H7 (cell line): Measurements from ENCODE around the gene PPARGC1A. TPM values are rescaled to one million over a fixed set of nuclear protein-coding genes. Genes with fewer than 3 reads are reported as not detected.

Experiments used
- DNase-seq: peaks from one replicate; pipeline ENCODE4 v3.0.0; 2012
- H3K27me3 ChIP-seq: 2 replicates; pipeline ENCODE4 v1.6.0; 2011; ENCODE audit warnings: mild to moderate bottlenecking, low read length; ENCODE audit not compliant: control insufficient read depth, insufficient read depth
- H3K36me3 ChIP-seq: replicated peaks from 2 replicates; pipeline ENCODE4 v1.5.1; 2011; ENCODE audit warnings: low read length; ENCODE audit not compliant: control insufficient read depth, insufficient read depth
- H3K4me3 ChIP-seq: 2 replicates; pipeline ENCODE4 v1.5.1; 2011; ENCODE audit warnings: low read depth, mild to moderate bottlenecking, control low read depth, low read length, moderate library complexity; ENCODE audit not compliant: insufficient read depth
- total RNA-seq: library from RNA; depleted of rRNA; stranded (reverse); fragments of >200 nt; shearing (Covaris generic); gene quantifications from 2 replicates; pipeline ENCODE4 v1.2.3, GENCODE V29; 2014

Gene PPARGC1A
- total RNA-seq, 1 experiment from 2014 or later = 2.0 TPM

DNA sequence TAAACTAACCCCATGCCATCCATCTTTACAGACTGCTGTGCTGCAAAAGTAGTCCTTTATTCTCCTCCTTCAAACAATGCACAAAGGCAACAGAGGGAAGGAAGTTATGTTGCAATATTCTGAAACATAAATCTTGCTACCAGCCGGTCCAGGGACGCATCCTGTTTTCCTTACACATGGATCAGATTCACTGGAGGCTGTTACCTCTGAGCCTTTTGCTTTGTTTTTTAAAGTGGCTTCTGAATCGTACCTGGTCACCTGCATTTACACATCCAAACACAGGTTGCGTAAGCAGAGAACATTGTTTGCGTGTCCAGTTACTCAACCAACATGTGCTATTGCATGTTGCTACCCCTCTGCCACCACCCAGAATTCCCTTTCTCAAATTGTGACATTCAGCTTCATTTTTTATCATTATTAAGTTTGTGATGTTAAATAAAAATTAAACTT lies 8.8 kb downstream of the PPARGC1A start:
- Histone ChIP-seq H3K27me3 (no peaks in the 10 kb centered on the region), H3K4me3 (no peak overlapping the region), H3K36me3 (no peaks in the 10 kb centered on the region)
- no peak for DNase-seq

DNA sequence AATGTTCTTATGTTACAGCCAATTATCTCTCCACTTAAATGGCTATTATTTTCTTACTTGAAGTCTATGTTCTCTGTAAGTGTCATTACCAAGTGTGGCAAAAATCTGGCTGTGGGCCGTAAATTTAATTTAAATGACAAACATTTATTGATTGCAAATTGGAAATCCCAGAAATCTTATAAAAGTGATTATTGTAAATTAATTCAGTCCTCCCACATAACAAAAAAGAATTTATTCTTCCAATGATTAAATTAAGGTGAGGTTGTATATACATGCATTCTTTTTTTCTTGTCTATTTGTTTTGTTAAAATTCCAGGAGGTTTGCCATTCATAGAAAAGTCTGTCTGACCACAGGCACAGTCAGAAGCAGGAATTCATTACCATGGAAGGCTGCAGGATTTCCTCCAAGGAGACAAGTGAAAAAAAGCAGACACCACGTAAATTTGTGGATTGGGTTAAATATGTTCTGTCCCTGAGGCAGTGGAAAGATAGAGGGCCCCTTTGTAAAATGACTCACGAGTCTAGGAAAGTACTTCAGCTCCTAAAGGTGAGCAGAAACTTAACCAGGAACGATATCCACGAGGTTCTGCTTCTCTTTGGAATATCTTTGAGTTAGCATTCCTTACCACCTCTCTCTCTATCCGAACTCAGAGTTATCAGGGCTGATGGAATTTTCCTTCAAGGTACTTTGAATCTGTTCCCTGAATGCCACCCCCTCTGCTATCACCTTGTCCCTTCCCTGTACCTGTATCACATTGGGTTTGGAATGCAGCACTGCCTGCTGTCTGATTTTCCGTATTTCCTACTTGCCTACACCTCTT lies 10.7 kb downstream of the PPARGC1A start:
- H3K27me3 ChIP-seq = no peaks in the 10 kb centered on the region
- no peak overlapping the region for H3K4me3 ChIP-seq
- no peak for DNase-seq
- H3K36me3 ChIP-seq = no peaks in the 10 kb centered on the region

DNA sequence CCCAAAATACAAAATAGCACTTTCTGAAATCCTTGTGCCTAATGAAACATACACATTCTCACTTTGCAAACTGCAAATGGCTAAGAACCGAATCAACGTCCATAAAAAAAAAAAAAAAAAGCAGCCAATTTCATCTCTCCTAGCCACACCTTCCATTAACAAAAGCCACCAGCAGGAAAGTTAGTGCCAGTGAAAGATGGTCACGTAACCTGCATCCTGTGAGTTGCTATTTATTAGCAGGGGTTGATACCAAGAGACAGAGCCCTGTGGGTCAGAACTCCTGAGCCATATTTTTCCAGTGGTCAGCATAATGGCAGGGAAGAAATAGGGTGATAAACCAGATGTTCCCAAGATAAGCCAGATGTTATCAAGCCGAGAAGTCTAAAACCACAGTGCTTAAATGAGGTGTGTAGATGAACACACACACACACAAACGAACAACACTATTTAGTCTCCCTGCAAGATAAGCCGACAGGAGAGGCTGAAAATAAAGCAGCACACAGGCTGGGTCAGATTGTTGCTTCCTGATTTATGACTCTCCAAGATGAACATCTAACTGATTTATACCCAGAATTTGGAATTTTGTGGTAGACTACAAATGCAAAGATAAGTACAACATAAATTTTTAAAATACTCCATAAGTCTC lies 11.5 kb downstream of the PPARGC1A start:
- DNase-seq = no peak
- Histone ChIP-seq H3K36me3 (no peaks in the 10 kb centered on the region), H3K4me3 (no peak overlapping the region), H3K27me3 (no peaks in the 10 kb centered on the region)

DNA sequence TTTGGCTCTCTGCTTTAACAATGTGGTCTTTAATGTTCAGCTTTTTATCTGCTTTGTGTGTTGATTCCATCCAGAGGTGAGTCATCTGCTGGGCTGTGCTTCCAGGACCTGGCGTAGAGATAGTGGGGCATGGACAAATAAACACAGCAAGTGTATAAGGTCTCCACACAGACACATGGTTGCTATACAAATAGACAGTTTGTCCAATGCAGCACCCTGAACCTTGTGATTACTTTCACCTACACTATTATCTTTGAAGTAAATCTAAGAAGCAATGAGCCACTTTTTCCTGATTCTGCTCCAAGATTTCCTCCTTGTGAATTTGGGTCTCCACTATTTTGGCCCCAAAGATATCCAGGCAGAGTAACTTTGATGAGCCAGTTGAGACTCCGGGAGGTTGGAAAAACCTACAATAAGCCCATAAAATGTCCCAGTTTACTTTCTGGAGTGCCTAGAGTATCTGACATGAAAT lies 12.1 kb downstream of the PPARGC1A start:
- no peaks in the 10 kb centered on the region for H3K27me3 ChIP-seq
- no peaks in the 10 kb centered on the region for H3K36me3 ChIP-seq
- H3K4me3 ChIP-seq = no peak overlapping the region
- DNase-seq = no peak

DNA sequence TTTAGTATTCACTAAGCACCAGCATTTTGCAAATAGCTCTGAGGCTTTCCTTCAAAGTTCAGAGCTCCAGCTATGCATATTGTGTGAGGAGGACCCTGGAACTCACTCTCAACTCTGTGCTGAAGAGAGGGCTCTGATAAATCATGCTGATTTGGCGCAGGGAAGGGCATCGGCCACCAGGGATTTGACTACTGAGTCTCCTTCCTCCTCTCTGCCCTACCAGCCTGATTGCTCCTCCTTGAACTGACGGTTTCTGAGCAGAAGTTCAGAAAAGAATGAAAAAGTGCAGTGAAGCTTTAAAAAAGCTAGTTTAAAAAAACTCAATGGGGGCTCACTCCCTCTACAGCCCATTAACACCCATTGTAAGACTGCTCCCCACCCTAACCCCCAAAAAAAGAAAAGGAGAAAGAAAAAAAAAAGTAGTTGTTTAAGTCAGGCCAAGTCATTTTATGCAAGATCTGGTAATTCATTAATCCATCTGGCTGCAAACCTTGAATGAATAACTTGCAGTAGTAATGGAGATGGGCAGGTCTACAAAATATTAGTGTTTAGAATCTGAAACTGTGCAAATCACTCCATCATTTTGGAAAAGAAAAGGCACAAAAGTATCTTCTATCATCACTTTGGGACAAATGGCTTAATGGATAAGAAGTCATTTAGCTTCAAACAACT lies 13.3 kb downstream of the PPARGC1A start:
- H3K27me3 ChIP-seq = no peaks in the 10 kb centered on the region
- no peak for DNase-seq
- no peaks in the 10 kb centered on the region for H3K36me3 ChIP-seq
- H3K4me3 ChIP-seq = no peak overlapping the region

DNA sequence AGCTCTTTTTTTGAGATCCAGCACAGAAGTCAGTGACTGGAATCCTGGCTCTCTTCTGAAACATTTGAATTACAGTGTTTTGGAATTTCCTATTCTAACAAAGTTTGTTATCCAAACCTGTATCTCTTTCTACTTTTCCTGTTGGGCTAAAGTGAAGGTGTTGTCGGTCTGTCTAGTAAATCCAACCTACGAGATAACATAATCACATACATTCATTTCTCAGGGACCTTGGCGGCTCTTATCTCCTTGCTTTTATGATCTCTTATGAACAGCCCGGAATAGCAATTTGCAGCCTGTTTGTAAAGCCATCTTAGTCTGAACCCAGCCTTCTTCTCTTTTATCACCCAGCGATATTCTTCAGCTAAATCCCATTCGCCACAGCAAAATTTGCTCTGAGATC lies 14.5 kb downstream of the PPARGC1A start:
- no peak for DNase-seq
- Histone ChIP-seq H3K36me3 (no peaks in the 10 kb centered on the region), H3K4me3 (no peak overlapping the region), H3K27me3 (no peaks in the 10 kb centered on the region)

DNA sequence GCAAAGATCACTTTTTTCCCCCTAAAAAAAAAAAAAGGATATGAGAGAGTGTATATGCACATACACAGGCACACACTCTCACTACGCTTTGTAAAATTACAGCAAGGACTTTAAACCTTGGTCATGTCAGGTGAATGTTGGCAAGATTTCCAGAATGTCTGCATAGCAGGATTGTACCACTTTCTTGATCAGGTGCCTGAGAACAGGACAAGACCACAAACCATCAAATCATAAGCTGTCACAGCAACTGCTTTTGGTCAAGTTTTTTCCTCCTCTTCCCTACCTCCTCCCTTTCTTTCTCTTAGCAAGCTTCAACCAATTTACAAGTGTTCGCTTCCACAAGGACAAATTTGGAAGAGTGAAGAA lies 15.3 kb downstream of the PPARGC1A start:
- H3K27me3 ChIP-seq = no peaks in the 10 kb centered on the region
- no peaks in the 10 kb centered on the region for H3K36me3 ChIP-seq
- H3K4me3 ChIP-seq = no peak overlapping the region
- DNase-seq = no peak

DNA sequence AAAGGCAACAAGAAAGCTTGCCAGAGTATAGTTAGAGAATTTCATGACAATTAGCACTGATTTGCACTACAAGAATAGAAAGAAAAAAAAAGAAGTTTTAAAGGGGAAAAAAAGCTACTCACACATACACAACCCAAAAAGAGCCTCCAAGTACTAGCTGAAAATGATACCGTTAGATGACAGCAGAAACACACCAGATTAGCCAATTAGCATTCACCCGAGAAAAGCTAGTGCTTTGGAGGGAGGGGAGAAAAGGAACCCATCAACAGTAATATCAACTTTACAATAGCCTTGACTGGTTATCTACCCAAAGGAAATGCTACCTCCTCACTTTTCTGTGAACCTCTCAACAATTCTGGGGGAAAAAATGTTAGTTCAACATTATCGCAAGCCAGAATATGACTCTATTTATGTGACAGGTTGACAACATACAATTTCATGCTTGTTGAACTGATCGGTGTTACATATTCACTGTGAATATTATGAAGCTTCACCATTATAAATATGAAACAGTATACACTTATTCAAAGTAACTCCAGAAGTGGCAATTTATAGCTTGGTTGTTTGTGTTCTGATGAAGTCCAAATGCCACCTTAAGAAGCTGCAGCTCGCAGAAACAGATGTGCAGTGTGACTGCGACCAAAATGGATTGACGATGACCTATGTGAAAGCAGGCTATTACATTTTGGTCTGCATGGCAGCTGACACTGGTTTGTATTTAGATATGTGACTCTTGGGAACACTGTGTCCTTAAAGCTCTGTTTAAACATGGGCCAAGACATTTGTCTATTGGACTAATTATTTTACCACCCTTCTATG lies 15.9 kb downstream of the PPARGC1A start:
- Histone ChIP-seq H3K27me3 (no peaks in the 10 kb centered on the region), H3K36me3 (no peaks in the 10 kb centered on the region), H3K4me3 (no peak overlapping the region)
- DNase-seq = no peak

DNA sequence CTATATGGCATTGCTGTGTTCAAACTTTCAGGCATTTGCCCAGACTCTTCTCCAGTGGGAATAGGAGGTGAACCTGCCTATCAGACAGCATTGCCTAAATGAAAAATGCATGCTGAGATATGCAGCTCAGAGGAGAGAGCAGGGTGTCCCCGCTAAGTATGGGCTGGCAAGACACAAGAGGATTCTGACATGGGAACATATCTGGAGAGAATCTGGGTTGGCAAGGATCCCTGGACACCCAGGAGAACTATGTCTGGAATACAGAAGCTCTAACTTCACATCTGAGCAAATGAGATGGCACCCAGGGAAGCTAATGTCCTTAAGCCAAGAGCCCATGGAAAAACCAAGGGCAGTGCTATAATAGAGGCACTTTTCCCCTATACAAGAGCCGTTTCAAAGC lies 18.4 kb downstream of the PPARGC1A start:
- no peak for DNase-seq
- Histone ChIP-seq H3K4me3 (no peak overlapping the region), H3K27me3 (no peaks in the 10 kb centered on the region), H3K36me3 (no peaks in the 10 kb centered on the region)

DNA sequence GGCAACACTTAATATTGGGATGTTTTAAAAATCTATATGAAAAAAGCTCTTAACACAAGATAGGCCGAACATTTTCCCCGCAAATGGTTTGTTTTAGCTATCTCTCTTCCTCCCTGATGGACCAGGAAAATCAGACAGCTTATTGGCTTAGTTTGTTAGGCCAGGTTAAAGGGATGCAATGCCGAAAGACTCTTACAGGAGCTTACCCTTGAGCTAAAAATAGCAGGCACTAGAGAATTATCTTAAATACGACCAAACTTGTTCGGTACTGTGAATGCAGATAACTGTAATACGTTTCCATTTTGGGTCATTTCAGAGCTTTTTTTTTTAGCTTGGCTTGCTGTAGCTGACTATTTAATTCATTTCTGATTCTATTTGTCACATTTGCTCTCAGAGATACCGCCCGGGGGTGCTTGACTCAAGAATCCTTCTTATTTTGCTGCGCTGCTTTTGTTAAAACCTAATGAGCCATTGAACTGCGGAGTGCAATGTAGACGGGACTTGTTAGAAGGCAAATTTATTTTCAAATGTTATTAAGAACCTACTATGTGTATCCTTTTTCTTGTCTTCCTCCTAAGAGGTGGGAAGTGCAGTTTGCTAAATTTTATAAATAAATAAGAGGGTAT lies 23.3 kb downstream of the PPARGC1A start:
- Histone ChIP-seq H3K4me3 (no peak overlapping the region), H3K27me3 (no peaks in the 10 kb centered on the region), H3K36me3 (no peaks in the 10 kb centered on the region)
- no peak for DNase-seq

DNA sequence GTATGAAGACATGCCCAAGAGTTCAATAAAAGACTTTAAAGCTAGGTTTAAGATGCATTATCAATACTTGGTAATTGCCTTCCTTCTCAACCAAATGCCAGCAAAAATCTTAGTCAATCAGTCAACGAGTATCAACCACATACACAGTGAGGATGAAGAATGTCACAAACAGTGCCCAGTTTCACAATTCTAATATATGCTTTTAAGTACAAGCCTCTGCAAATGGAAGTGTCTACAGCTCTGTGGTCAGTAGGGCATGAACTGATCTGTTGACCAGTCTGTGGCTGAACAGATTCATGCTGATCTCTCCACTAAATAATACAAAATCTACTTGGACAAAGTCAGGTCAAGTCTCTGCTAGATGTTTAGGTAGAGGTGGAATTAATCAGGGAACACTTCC lies 27.9 kb downstream of the PPARGC1A start:
- DNase-seq = no peak
- Histone ChIP-seq H3K36me3 (no peaks in the 10 kb centered on the region), H3K4me3 (no peak overlapping the region), H3K27me3 (no peaks in the 10 kb centered on the region)

DNA sequence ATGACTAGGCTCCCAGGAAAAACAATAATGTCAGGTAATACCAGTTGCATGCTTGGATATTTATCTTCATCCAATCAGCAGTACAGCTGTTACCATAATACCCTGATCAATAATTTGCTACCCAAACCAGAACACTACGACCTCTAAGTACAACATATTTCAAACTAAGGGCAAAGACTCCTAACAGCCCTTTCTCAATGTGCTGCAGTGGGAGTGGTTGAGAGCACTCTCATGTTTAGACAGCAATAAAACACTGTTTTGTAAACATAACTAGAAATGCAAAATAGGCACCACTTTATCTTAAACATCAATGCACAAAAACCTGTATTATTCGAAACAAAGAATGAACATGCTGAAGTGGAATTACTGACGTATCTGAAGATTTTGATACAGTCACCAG lies 28.9 kb downstream of the PPARGC1A start:
- no peak overlapping the region for H3K4me3 ChIP-seq
- DNase-seq = no peak
- H3K27me3 ChIP-seq = no peaks in the 10 kb centered on the region
- no peaks in the 10 kb centered on the region for H3K36me3 ChIP-seq

DNA sequence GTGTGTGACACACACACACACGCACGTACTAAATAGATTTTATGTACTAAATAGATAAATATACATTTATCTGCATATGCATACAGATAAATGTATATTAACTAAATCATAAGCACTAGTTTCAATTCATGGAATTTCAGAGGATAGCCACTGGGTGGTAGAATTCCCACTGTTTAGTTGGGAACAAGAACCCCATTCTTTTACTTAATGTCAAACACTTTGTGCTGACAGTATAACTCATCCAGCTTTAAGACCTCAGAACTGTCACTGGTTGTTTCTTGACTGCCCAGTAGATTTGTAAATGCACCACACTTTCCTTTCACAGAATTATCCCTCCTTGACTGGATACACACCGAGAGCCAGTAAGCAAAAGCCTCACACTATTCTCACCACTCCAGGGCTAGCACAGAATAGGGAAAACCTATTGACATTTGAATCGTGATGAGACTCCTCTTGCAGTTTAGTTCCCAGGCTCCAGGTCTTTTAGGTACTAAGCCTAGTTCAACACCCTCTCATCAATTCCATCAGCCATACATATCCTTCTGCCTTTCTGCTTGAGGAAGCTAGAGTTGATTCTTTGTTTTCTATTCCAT lies 32.4 kb downstream of the PPARGC1A start:
- DNase-seq = no peak
- H3K4me3 ChIP-seq = no peak overlapping the region
- H3K27me3 ChIP-seq = no peaks in the 10 kb centered on the region
- no peaks in the 10 kb centered on the region for H3K36me3 ChIP-seq

DNA sequence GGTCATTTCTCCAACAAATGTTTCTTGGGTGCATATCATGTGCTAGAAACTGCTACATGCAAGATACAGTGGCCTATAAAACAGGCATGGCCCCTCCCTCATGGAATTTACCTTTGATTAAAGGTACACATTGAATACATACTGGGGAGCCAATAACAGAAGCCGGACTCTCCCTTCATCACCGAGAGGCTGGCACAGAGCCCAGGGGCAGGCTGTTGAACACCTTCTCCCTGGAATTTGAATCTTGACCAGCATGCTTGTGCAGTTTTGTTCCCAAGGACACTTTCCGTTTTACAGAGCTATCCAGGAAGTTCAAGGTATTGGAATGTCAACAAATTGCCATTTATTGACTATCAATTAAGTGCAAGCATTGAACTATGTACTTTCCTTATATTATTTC lies 33.2 kb downstream of the PPARGC1A start:
- Histone ChIP-seq H3K36me3 (no peaks in the 10 kb centered on the region), H3K4me3 (no peak overlapping the region), H3K27me3 (no peaks in the 10 kb centered on the region)
- DNase-seq = no peak
